Heart left ventricle (tissue), 16 donors: ENCODE measurements around the gene DMWD. TPM values are rescaled to one million over a fixed set of nuclear protein-coding genes. Genes with fewer than 3 reads are reported as not detected.
A peak's percentile ranks its signal among the peaks of the same experiment; 100 is the strongest.
"Not testable (repeated sequence)": the region's sequence is repeated elsewhere in the genome, so short reads cannot be mapped to it uniquely, and the experiment has no call there.

ENCODE experiments used
- ATAC-seq, 4 donors: fragments of 200-7000 bp; cut with Tn5 transposase; one replicate each; pipeline ENCODE4 v1.9.1; 2020 to 2022; ENCODE audit warnings: moderate library complexity in 4 of 4, mild to moderate bottlenecking in 3 of 4, moderate number of reproducible peaks in 1 of 4
- DNase-seq, 5 donors: peaks; one replicate each; pipeline ENCODE4 v3.0.0-alpha.2; 2020
- H3K27ac ChIP-seq, 12 donors: fragments of 200-600 bp; sonication (generic) in 4 of 12; one replicate each; pipeline versions ENCODE4 v1.5.0 to v1.8.0; 2016 to 2022; ENCODE audit warnings: mild to moderate bottlenecking in 2 of 12
- H3K27me3 ChIP-seq, 9 donors: fragments of 200-600 bp; sonication (generic) in 2 of 9; one replicate each; pipeline versions ENCODE4 v1.5.1 to v1.8.0; 2016 to 2022; ENCODE audit warnings: mild to moderate bottlenecking in 3 of 9
- H3K36me3 ChIP-seq, 9 donors: fragments of 200-600 bp; sonication (generic) in 2 of 9; one replicate each; pipeline versions ENCODE4 v1.5.0 to v1.8.0; 2018 to 2022; ENCODE audit warnings: mild to moderate bottlenecking in 2 of 9
- H3K4me1 ChIP-seq, 12 donors: fragments of 200-600 bp; sonication (generic) in 4 of 12; one replicate each; pipeline versions ENCODE4 v1.5.0 to v1.8.0; 2016 to 2022; ENCODE audit warnings: mild to moderate bottlenecking in 3 of 12
- H3K4me3 ChIP-seq, 12 donors: fragments of 200-600 bp; sonication (generic) in 4 of 12; one replicate each; pipeline versions ENCODE4 v1.5.0 to v1.8.0; 2017 to 2022; ENCODE audit warnings: mild to moderate bottlenecking in 9 of 12, moderate library complexity in 4 of 12
- H3K9me3 ChIP-seq, 12 donors: fragments of 200-600 bp; sonication (generic) in 4 of 12; one replicate each; pipeline versions ENCODE4 v1.5.0 to v1.8.0; 2016 to 2022; ENCODE audit warnings: mild to moderate bottlenecking in 1 of 12
- POLR2A ChIP-seq, 2 donors: fragments of 450-650 bp; IDR thresholded peaks; one replicate each; pipeline ENCODE4 v1.6.1; 2017; ENCODE audit warnings: antibody characterized with exemption in 2 of 2, mild to moderate bottlenecking in 2 of 2, moderate library complexity in 2 of 2
- WGBS, 4 donors: extraction: QIAGEN DNeasy Blood & Tissue Kit in 2 of 4; methylation state at CpG; one replicate each; pipeline versions ENCODE4 v1.1.5 to v1.1.7; 2013 to 2018; 5-methylcytosine and 5-hydroxymethylcytosine counted together
- intact Hi-C, 10 donors: fragments of 100-400 bp; cut with DNase I; formaldehyde crosslinking; loops; one replicate each; pipeline versions ENCODE4 v1.11.1 to v1.14.2; 2022
- polyA plus RNA-seq, 2 donors: library from polyadenylated mRNA; stranded (reverse); fragments of 200-250 nt; gene quantifications; one replicate each; pipeline ENCODE4 v1.2.3, GENCODE V29; 2013
- total RNA-seq, 9 donors: library from RNA; depleted of rRNA in 2 of 9; stranded (reverse); fragments of >200 nt in 2 of 9; fragmentation: NEBNext Ultra II Directional in 3 of 9; extraction: Animal tissue kit (Norgen Biotek cat#: 25700) in 3 of 9; gene quantifications; one replicate each; pipeline versions ENCODE4 v1.1.0 to v1.2.4, GENCODE V29; 2016 to 2023
- TF ChIP-seq, protein P1 (sequence below), 12 donors: fragments of 200-600 bp; sonication (generic) in 4 of 12; IDR thresholded peaks; one replicate each; pipeline versions ENCODE4 v1.5.0 to v1.8.0; 2018 to 2022; ENCODE audit warnings: antibody characterized with exemption in 12 of 12, mild to moderate bottlenecking in 5 of 12
- donor health status: ischemic (EF 13 %, LVEDD 7.1; RV severe dilation, severe dysfunction).
- donor health status: healthy with polysubstance abuse.
- donor health status: DM: no; HTN: yes; CAD: no.
- donor health status: DM: no; HTN: no; CAD: no.
- donor health status: ischemic (EF 25% LVEDD 6.9; RV normal size, moderate dysfunction).
- donor health status: ischemic (EF 25% LVEDD 5.7; RV mildly dilated, moderate dysfunction).
- donor health status: healthy.
- donor health status: DM: yes; HTN: yes; CAD: no.
- donor health status: ischemic (EF 35%, LVEDD 5.7; RV mildly dilated, moderate dysfunction).
- donor health status: nonischemic (EF 11% LVEDD 7.7; RV severe dilation, severe dysfunction).
- donor health status: DM: yes; HTN: yes; CAD: no.
- donor health status: PGD.
- donor health status: ischemic (EF 29% LVEDD 5.4; RV normal size, mild dysfunction).
- donor health status: nonischemic (EF 23%, LVEDD 6.1; RV moderate dilation, normal function).

Gene DMWD
- total and polyA plus RNA-seq, 11 donors: 41.8 to 109 (median 67.3) TPM

DNA sequence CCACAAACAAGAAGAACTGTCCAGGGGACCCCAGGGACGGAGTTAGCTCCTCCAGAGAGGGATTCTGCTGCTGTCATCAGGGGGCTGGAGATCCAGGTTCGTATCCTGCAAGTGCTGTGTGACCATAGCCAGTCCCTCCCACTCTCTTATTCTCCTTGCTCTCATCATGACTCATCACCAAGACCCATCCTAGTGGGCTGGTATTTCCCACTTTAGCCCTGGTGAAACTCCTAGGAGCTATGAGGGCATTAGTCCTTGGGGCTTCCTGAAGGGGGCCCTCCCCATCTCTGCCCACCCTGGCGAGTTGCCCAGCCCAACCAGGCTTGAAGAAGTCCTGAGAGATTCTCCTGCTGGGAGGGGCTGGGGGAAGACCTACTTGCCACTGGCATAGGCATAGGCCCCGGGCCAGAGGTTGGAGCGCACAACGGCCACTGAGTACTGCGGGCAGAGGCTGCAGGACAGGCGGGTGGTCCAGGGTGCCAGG is 7.5 kb upstream of the DMWD start:
- ATAC-seq: no peak
- intact Hi-C loops: loop anchor here in 1 of 10 donors (2.0 kb wide), 1 partner anchor 29 kb away; no protein-coding TSS in a partner anchor
- WGBS, 4 donors: 67 to 95% (median 85%) methylated on average over 3 to 8 of the region's 8 CpGs

DNA sequence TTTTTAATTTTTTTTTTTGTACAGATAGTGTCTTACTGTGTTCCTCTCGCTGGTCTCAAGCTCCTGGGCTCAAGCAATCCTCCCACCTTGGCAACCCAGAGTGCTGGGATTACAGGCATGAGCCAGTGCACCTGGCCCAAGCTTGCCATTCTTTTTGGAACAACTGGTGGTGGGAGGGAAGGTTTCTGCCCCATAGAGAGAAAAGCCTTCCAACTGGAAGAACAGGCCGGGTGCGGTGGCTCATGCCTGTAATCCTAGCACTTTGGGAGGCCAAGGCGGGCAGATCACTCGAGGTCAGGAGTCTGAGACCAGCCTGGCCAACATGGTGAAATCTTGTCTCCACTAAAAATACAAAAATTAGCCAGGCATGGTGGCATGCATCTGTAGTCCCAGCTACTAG is 6.9 kb upstream of the DMWD start:
- peak in 1 of 4 donors; percentile 8 for ATAC-seq
- not testable (repeated sequence) for H3K9me3 ChIP-seq, H3K4me1 ChIP-seq, H3K36me3 ChIP-seq, H3K27ac ChIP-seq, H3K4me3 ChIP-seq, DNase-seq
- WGBS, 4 donors: 87 to 92% (median 90%) methylated on average over 5 of the region's 5 CpGs
- intact Hi-C loops: loop anchor here in 5 of 10 donors (1.0 to 2.0 kb wide), 4 partner anchors 19 to 29 kb away; no protein-coding TSS in a partner anchor
- peaks cover 0 to 68% (median 0%) of the 10 kb centered on the region in 9 donors for H3K27me3 ChIP-seq

More for the DNA sequence above, 7.5 kb upstream of the DMWD start:
- peaks cover 0 to 9% (median 6%) of the 10 kb centered on the region in 12 donors for H3K4me1 ChIP-seq
- no peak overlapping the region for H3K27ac ChIP-seq
- H3K27me3 ChIP-seq: peaks cover 0 to 62% (median 0%) of the 10 kb centered on the region in 9 donors
- no peaks in the 10 kb centered on the region for H3K9me3 ChIP-seq
- no peak overlapping the region for H3K4me3 ChIP-seq
- H3K36me3 ChIP-seq: no peaks in the 10 kb centered on the region
- DNase-seq: no peak
- TF ChIP-seq, protein P1, sequence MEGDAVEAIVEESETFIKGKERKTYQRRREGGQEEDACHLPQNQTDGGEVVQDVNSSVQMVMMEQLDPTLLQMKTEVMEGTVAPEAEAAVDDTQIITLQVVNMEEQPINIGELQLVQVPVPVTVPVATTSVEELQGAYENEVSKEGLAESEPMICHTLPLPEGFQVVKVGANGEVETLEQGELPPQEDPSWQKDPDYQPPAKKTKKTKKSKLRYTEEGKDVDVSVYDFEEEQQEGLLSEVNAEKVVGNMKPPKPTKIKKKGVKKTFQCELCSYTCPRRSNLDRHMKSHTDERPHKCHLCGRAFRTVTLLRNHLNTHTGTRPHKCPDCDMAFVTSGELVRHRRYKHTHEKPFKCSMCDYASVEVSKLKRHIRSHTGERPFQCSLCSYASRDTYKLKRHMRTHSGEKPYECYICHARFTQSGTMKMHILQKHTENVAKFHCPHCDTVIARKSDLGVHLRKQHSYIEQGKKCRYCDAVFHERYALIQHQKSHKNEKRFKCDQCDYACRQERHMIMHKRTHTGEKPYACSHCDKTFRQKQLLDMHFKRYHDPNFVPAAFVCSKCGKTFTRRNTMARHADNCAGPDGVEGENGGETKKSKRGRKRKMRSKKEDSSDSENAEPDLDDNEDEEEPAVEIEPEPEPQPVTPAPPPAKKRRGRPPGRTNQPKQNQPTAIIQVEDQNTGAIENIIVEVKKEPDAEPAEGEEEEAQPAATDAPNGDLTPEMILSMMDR (IDR thresholded peaks at IDR 0.05): no peak
- TF ChIP-seq POLR2A (IDR thresholded peaks at IDR 0.05): no peak

DNA sequence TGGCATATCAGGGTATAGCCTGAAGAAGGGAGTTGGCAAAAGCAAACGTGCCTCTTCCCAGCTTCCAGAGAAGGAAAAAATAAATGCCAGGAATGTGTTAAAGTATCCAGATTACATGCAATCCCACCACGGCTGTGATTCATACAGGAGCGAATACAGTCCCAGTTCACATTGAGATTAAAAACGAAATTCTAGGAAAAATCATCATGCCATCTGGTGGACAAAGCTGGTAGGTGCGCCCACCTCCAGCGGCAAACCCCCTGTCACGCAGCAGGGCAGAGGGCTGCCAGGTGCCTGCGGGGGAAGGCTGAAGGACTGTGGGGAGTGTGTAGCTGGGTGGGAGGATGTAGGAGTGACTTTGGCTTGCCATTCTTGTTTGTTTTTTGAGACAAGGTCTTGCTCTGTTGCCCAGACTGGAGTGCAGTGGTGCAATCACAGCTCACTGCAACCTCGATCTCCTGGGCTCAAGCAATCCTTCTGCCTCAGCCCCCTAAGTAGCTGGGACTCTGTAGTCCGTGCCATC is 6.4 kb upstream of the DMWD start:
- peaks cover 0 to 9% (median 6%) of the 10 kb centered on the region in 12 donors for H3K4me1 ChIP-seq
- 8 to 12% (median 11%) methylated on average over 10 of the region's 10 CpGs for WGBS, 4 donors
- no peak overlapping the region for H3K4me3 ChIP-seq
- TF ChIP-seq POLR2A (IDR thresholded peaks at IDR 0.05): no peak
- TF ChIP-seq, protein P1 (IDR thresholded peaks at IDR 0.05): peak; percentile 80 to 93 (median 88)
- no peaks in the 10 kb centered on the region for H3K36me3 ChIP-seq
- peaks cover 0 to 69% (median 0%) of the 10 kb centered on the region in 9 donors for H3K27me3 ChIP-seq
- intact Hi-C loops: loop anchor here in 5 of 10 donors (1.0 to 2.0 kb wide), 4 partner anchors 18 to 29 kb away; no protein-coding TSS in a partner anchor
- DNase-seq (peak in 1 of 5 donors; percentile 57), ATAC-seq (peak; percentile 48 to 86 (median 78))
- H3K27ac ChIP-seq: no peak overlapping the region
- no peaks in the 10 kb centered on the region for H3K9me3 ChIP-seq

DNA sequence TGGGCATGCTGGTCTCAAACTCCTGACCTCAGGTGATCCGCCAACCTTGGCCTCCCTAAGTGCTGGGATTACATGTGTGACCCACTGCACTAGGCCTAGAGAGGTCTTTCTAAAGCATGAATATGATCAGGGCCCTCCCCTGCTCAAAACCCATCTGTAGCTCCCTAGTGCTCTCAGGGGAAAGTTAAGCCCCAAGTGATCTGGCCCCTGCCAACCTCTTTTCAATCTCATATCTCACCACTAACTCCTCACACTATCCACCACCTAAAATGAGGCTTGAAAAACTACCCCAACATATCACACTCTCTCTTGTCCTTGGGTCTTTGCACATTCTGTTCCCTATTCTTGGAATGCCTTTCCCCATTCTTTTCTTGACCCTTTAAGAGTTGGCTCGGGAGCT is 2.0 kb upstream of the DMWD start:
- peaks cover 0 to 38% (median 22%) of the 10 kb centered on the region in 12 donors for H3K4me1 ChIP-seq
- intact Hi-C loops: no loop called here
- WGBS, 4 donors: 76 to 88% (median 82%) methylated on average over 2 of the region's 2 CpGs
- ATAC-seq: no peak
- TF ChIP-seq, protein P1 (IDR thresholded peaks at IDR 0.05): no peak
- no peak for TF ChIP-seq POLR2A (IDR thresholded peaks at IDR 0.05)
- H3K27me3 ChIP-seq: peaks cover 0 to 48% (median 0%) of the 10 kb centered on the region in 9 donors
- no peak overlapping the region for H3K4me3 ChIP-seq
- H3K9me3 ChIP-seq: no peaks in the 10 kb centered on the region
- no peak overlapping the region for H3K27ac ChIP-seq
- no peak for DNase-seq
- H3K36me3 ChIP-seq: peaks cover 0 to 14% (median 10%) of the 10 kb centered on the region in 9 donors
